BJ (cell line): ENCODE results near the gene RHCG. TPM values are rescaled to one million over a fixed set of nuclear protein-coding genes. Genes with fewer than 3 reads are reported as not detected.

Source experiments
- CTCF ChIA-PET: fragments of 350-600 bp; formaldehyde crosslinking; extraction: SDS; loops from one replicate; lab custom pipeline; 2021; ENCODE audit warnings: antibody characterized with exemption, inconsistent platforms; lab: Yijun Ruan, JAX
- POLR2A ChIA-PET: fragments of 300-600 bp; sonication (Branson Sonifier 250); formaldehyde crosslinking; extraction: SDS; loops from one replicate; lab custom pipeline; 2021; ENCODE audit warnings: antibody characterized with exemption; lab: Charles Lee
- DNase-seq: peaks from one replicate; pipeline ENCODE4 v3.0.0-alpha.2; 2011; ENCODE audit warnings: low read depth
- H3K27me3 ChIP-seq: 2 replicates; pipeline ENCODE4 v1.6.0; 2011; ENCODE audit warnings: low read length; ENCODE audit not compliant: control insufficient read depth, insufficient read depth
- H3K36me3 ChIP-seq: 2 replicates; pipeline ENCODE4 v1.5.1; 2011; ENCODE audit warnings: low read length; ENCODE audit not compliant: control insufficient read depth, insufficient read depth
- H3K4me3 ChIP-seq: 2 replicates; pipeline ENCODE4 v1.5.1; 2011; ENCODE audit warnings: low read depth, mild to moderate bottlenecking, control low read depth, low read length
- CTCF ChIP-seq: IDR thresholded peaks from 2 replicates; pipeline ENCODE4 v1.5.1; 2011; ENCODE audit warnings: low read depth, mild to moderate bottlenecking, control low read depth, inconsistent platforms, low read length, moderate library complexity; ENCODE audit not compliant: insufficient read depth
- polyA minus RNA-seq: library from RNA; depleted of rRNA, polyadenylated mRNA; stranded (reverse); fragments of >200 nt; gene quantifications from 2 replicates; pipeline ENCODE4 v1.2.3, GENCODE V29; 2011; rRNA and poly(A)+ RNA removed
- polyA plus RNA-seq: library from polyadenylated mRNA; depleted of rRNA; stranded (reverse); fragments of >200 nt; gene quantifications from 2 replicates; pipeline ENCODE4 v1.2.3, GENCODE V29; 2011; rRNA removed

Gene RHCG
- polyA plus RNA-seq = not detected in 2 replicates
- not detected in 2 replicates for polyA minus RNA-seq

- H3K36me3 ChIP-seq = no peaks in the 10 kb centered on the region
- no peak within 1 kb of the TSS for H3K4me3 ChIP-seq
- TF ChIP-seq CTCF = peak; percentile 44
- H3K27me3 ChIP-seq = peaks cover 39% of the 10 kb centered on the region
- ChIA-PET POLR2A (no interaction called here), CTCF (interaction anchor here (1.0 to 2.3 kb wide), 4 partner anchors 13 to 19 kb away, joined by 3 to 8 read pairs (median 3); no protein-coding TSS in a partner anchor)
- no peak for DNase-seq
Measured at GRCh38 chr15:89496155-89497098, at the start of gene RHCG. RHCG (minus strand) TSS chr15:89496583; CDS start chr15:89496544, 39 bp downstream.

- no peak for DNase-seq
Measured at GRCh38 chr15:89543389-89543788, 47.0 kb upstream of the RHCG start.

GRCh38 chr15:89542369-89542768 is 46.0 kb upstream of the RHCG start:
- Histone ChIP-seq H3K27me3 (peaks cover 4% of the 10 kb centered on the region; the same call in 1 of the 2 replicates), H3K4me3 (no peak overlapping the region), H3K36me3 (no peaks in the 10 kb centered on the region)
- DNase-seq = no peak
- CTCF ChIA-PET = interaction anchor here (1.2 kb wide), 1 partner anchor 13 kb away, joined by 3 read pairs; no protein-coding TSS in a partner anchor
- no peak for TF ChIP-seq CTCF
- POLR2A ChIA-PET = no interaction called here

More at GRCh38 chr15:89543389-89543788, 47.0 kb upstream of the RHCG start:
- H3K36me3 ChIP-seq = no peaks in the 10 kb centered on the region
- H3K27me3 ChIP-seq = peaks cover 4% of the 10 kb centered on the region; the same call in 1 of the 2 replicates
- ChIA-PET CTCF (interaction anchor here (1.2 kb wide), 1 partner anchor 12 kb away, joined by 3 read pairs; no protein-coding TSS in a partner anchor), POLR2A (no interaction called here)
- no peak for TF ChIP-seq CTCF
- no peak overlapping the region for H3K4me3 ChIP-seq

- DNase-seq = no peak
- Histone ChIP-seq H3K27me3 (peaks cover 2% of the 10 kb centered on the region; the same call in 1 of the 2 replicates), H3K36me3 (no peaks in the 10 kb centered on the region), H3K4me3 (no peak overlapping the region)
- TF ChIP-seq CTCF = no peak
- ChIA-PET POLR2A (no interaction called here), CTCF (interaction anchor here (1.1 to 1.4 kb wide), 2 partner anchors 16 to 181 kb away, joined by 3 to 4 read pairs; no protein-coding TSS in a partner anchor)
Measured at GRCh38 chr15:89539027-89539426, 42.6 kb upstream of the RHCG start.

- no peak overlapping the region for H3K4me3 ChIP-seq
- CTCF ChIA-PET = no interaction called here
- DNase-seq = no peak
- H3K27me3 ChIP-seq = no peaks in the 10 kb centered on the region; the same call in 1 of the 2 replicates
- H3K36me3 ChIP-seq = no peaks in the 10 kb centered on the region
- POLR2A ChIA-PET = no interaction called here
- no peak for TF ChIP-seq CTCF
Measured at GRCh38 chr15:89533861-89534544, 37.6 kb upstream of the RHCG start.
